ENCODE results near the gene TEX19. TPM values are rescaled to one million over a fixed set of nuclear protein-coding genes. Genes with fewer than 3 reads are reported as not detected.

TEX19 gene
- polyA plus RNA-seq, 2 of the 4 experiments (the other 2 are of a cell fraction) = 0.43 to 0.50 TPM

DNA sequence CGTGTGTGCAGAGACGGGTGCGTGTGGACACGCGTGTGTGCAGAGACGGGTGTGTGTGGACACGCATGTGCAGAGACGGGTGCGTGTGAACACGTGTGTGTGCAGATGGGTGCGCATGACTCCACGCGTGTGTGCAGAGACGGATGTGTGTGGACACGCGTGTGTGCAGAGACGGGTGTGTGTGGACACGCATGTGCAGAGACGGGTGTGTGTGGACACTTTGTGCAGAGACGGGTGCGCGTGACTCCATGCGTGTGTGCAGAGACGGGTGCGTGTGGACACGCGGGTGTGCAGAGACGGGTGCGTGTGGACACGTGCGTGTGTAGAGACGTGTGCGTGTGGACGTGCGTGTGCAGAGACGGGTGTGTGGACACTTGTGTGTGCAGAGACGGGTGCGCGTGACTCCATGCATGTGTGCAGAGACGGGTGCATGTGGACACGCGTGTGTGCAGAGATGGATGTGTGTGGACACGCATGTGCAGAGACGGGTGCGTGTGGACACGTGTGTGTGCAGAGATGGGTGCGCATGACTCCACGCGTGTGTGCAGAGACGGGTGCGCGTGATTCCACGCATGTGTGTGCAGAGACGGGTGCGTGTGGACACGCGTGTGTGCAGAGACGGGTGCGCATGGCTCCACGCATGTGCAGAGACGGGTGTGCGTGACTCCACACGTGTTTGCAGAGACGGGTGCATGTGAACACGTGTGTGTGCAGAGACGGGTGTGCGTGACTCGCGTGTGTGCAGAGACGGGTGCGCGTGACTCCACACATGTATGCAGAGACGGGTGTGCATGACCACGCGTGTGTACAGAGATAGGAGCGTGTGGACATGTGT is 40.1 kb upstream of the TEX19 start (continued):
- TF ChIP-seq BHLHE40 (IDR thresholded peaks at IDR 0.05; ENCODE audit: low read depth, low read length) (no peak), HEYL (CRISPR knock-in tag; IDR thresholded peaks at IDR 0.05) (no peak), NFE2L2 (conservative IDR thresholded peaks at IDR 0.05; ENCODE audit: low read length) (no peak)

DNA sequence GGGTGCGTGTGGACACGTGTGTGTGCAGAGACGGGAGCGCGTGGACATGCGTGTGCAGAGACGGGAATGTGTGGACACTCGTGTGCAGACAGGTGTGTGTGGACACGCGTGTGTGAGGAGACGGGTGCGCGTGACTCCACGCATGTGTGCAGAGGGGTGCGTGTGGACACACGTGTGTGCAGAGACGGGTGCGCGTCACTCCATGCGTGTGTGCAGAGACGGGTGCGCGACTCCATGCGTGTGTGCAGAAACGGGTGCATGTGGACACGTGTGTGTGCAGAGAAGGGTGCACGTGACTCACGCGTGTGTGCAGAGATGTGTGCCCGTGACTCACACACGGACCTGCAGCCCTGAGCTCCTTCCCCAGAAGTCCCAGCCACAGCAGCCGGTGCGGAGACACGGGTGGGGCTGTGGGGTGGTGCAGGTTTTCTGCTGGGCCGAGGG is 39.4 kb upstream of the TEX19 start:
- no peak for DNase-seq (ENCODE audit: low read depth in 1 of 2, low spot score in 1 of 2)
- no peak overlapping the region for H3K4me2 ChIP-seq
- CTCF ChIA-PET = interaction anchor here (14.9 to 15.6 kb wide), 2 partner anchors 15 to 80 kb away, joined by 289 to 343 read pairs; no protein-coding TSS in a partner anchor
- peaks cover 12% of the 10 kb centered on the region; the same call in 2 of the 3 replicates for H3K4me1 ChIP-seq
- TF ChIP-seq TFCP2L1 (CRISPR knock-in tag; IDR thresholded peaks at IDR 0.05) (no peak), CBX8 (IDR thresholded peaks at IDR 0.05) (no peak), JUNB (IDR thresholded peaks at IDR 0.05) (no peak), ESRRA (IDR thresholded peaks at IDR 0.05; ENCODE audit: borderline replicate concordance, low read length) (no peak), KDM1A (IDR thresholded peaks at IDR 0.05; ENCODE audit: low read depth) (no peak), GATA3 (IDR thresholded peaks at IDR 0.05; ENCODE audit: borderline replicate concordance) (no peak)
- TF ChIP-seq, protein P1, sequence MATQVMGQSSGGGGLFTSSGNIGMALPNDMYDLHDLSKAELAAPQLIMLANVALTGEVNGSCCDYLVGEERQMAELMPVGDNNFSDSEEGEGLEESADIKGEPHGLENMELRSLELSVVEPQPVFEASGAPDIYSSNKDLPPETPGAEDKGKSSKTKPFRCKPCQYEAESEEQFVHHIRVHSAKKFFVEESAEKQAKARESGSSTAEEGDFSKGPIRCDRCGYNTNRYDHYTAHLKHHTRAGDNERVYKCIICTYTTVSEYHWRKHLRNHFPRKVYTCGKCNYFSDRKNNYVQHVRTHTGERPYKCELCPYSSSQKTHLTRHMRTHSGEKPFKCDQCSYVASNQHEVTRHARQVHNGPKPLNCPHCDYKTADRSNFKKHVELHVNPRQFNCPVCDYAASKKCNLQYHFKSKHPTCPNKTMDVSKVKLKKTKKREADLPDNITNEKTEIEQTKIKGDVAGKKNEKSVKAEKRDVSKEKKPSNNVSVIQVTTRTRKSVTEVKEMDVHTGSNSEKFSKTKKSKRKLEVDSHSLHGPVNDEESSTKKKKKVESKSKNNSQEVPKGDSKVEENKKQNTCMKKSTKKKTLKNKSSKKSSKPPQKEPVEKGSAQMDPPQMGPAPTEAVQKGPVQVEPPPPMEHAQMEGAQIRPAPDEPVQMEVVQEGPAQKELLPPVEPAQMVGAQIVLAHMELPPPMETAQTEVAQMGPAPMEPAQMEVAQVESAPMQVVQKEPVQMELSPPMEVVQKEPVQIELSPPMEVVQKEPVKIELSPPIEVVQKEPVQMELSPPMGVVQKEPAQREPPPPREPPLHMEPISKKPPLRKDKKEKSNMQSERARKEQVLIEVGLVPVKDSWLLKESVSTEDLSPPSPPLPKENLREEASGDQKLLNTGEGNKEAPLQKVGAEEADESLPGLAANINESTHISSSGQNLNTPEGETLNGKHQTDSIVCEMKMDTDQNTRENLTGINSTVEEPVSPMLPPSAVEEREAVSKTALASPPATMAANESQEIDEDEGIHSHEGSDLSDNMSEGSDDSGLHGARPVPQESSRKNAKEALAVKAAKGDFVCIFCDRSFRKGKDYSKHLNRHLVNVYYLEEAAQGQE (IDR thresholded peaks at IDR 0.05) = no peak
- TF ChIP-seq, protein P2, sequence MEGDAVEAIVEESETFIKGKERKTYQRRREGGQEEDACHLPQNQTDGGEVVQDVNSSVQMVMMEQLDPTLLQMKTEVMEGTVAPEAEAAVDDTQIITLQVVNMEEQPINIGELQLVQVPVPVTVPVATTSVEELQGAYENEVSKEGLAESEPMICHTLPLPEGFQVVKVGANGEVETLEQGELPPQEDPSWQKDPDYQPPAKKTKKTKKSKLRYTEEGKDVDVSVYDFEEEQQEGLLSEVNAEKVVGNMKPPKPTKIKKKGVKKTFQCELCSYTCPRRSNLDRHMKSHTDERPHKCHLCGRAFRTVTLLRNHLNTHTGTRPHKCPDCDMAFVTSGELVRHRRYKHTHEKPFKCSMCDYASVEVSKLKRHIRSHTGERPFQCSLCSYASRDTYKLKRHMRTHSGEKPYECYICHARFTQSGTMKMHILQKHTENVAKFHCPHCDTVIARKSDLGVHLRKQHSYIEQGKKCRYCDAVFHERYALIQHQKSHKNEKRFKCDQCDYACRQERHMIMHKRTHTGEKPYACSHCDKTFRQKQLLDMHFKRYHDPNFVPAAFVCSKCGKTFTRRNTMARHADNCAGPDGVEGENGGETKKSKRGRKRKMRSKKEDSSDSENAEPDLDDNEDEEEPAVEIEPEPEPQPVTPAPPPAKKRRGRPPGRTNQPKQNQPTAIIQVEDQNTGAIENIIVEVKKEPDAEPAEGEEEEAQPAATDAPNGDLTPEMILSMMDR (IDR thresholded peaks at IDR 0.05) = no peak
- no peak overlapping the region for H3K27ac ChIP-seq
- WGBS (ENCODE audit: missing lambda C conversion rate) = 89% methylated on average over 35 of the region's 35 CpGs
- no peaks in the 10 kb centered on the region for H3K9me3 ChIP-seq
- H3K4me3 ChIP-seq = no peak overlapping the region
- ATAC-seq = no peak
- POLR2A ChIA-PET = no interaction called here
- no peak for FAIRE-seq

DNA sequence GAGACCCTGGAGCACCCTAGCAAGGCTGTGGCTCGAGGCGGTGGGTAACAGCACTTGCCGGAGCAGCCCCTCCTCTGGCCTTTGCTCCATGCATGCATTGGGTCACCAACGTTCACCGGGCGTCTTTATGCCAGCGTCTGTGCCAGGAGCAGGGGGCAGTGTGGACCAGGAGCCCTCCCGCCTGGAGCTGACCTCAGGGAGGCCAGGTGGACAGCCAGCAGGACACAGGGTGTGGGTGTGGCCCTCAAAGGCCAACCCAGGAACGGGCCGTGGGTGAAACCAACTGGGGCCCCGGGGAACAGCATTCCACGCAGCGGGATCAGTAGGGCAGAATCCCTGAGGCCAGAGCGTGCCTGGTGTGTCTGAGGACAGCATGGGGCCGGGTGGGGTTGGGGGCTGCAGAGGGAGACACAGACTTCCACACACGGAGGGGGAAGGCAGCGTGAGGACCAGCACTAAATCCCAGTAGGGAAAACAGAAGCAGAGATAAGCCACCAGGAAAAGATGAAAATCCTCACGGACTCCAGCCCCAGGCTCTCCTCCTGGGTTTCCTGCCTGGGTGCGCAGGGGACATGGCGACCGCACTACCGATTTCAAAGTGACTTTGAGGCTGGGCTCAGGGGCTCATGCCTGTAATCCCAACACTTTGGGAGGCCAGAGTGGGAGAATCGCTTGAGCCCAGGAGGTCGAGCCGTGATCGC is 38.8 kb upstream of the TEX19 start:
- no peaks in the 10 kb centered on the region for H3K9me3 ChIP-seq
- no peak overlapping the region; a peak in 1 of 6 replicates for H3K27ac ChIP-seq
- no peak for TF ChIP-seq EP300 (IDR thresholded peaks at IDR 0.05)
- TF ChIP-seq ZSCAN20 (CRISPR knock-in tag; IDR thresholded peaks at IDR 0.05) = no peak
- no peak for TF ChIP-seq JUN (IDR thresholded peaks at IDR 0.05)
- TF ChIP-seq, protein P3, sequence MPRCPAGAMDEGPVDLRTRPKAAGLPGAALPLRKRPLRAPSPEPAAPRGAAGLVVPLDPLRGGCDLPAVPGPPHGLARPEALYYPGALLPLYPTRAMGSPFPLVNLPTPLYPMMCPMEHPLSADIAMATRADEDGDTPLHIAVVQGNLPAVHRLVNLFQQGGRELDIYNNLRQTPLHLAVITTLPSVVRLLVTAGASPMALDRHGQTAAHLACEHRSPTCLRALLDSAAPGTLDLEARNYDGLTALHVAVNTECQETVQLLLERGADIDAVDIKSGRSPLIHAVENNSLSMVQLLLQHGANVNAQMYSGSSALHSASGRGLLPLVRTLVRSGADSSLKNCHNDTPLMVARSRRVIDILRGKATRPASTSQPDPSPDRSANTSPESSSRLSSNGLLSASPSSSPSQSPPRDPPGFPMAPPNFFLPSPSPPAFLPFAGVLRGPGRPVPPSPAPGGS (IDR thresholded peaks at IDR 0.05) = no peak
- no peak for TF ChIP-seq NFE2L2 (conservative IDR thresholded peaks at IDR 0.05; ENCODE audit: low read length)
- no peak for TF ChIP-seq JUNB (IDR thresholded peaks at IDR 0.05)
- TF ChIP-seq CHD4 (IDR thresholded peaks at IDR 0.05; ENCODE audit: borderline replicate concordance) = no peak
- TF ChIP-seq ZC3H11A (IDR thresholded peaks at IDR 0.05) = no peak
- 68% methylated on average over 23 of the region's 26 CpGs for WGBS (ENCODE audit: missing lambda C conversion rate)
- ChIA-PET CTCF (interaction anchor here (0.7 to 15.6 kb wide), 21 partner anchors 12 to 119 kb away, joined by 3 to 343 read pairs (median 6); partner anchors contain the start of gene SECTM1), POLR2A (no interaction called here)
- no peak overlapping the region; the same call in 2 of the 3 replicates for H3K4me2 ChIP-seq
- ATAC-seq = no peak
- DNase-seq (ENCODE audit: low read depth in 1 of 2, low spot score in 1 of 2) = no peak
- peaks cover 12% of the 10 kb centered on the region; the same call in 2 of the 3 replicates for H3K4me1 ChIP-seq
- no peak for FAIRE-seq
- H3K4me3 ChIP-seq = no peak overlapping the region

Data from A549 (cell line).